Measurements from ENCODE around the gene MGAT3.

MGAT3 gene

GRCh38 chr22:39482768-39483167 is 26.0 kb downstream of the MGAT3 start:
- no peak for DNase-seq
- in situ Hi-C loops (cut with MboI; ENCODE audit: low pct_unique_long_range_greater_than_20kb, low sequenced_read_pairs), result no loop called here

DNA sequence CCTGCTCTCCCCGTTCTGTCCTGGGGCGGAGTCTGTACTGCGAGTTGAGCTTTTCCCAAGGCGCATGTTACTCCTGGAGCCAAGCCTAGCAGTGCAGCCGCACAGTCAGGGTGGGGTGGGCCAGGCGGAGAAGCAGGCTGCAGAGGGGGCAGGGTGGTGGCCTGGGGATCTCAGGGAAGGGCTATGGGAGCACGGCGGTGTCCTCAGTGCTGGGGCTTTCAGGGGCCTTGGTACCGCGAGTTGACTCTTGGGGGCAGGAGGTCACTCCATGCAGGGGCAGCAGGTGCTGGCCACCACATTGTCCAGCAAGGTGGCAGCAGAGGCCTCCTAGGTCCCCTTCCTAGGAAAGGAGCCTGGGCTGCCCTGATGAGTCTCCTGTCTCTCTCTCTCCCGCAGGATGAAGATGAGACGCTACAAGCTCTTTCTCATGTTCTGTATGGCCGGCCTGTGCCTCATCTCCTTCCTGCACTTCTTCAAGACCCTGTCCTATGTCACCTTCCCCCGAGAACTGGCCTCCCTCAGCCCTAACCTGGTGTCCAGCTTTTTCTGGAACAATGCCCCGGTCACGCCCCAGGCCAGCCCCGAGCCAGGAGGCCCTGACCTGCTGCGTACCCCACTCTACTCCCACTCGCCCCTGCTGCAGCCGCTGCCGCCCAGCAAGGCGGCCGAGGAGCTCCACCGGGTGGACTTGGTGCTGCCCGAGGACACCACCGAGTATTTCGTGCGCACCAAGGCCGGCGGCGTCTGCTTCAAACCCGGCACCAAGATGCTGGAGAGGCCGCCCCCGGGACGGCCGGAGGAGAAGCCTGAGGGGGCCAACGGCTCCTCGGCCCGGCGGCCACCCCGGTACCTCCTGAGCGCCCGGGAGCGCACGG is 30.4 kb downstream of the MGAT3 start:
- no peak for DNase-seq
- in situ Hi-C loops (cut with MboI; ENCODE audit: low pct_unique_long_range_greater_than_20kb, low sequenced_read_pairs), result no loop called here

DNA sequence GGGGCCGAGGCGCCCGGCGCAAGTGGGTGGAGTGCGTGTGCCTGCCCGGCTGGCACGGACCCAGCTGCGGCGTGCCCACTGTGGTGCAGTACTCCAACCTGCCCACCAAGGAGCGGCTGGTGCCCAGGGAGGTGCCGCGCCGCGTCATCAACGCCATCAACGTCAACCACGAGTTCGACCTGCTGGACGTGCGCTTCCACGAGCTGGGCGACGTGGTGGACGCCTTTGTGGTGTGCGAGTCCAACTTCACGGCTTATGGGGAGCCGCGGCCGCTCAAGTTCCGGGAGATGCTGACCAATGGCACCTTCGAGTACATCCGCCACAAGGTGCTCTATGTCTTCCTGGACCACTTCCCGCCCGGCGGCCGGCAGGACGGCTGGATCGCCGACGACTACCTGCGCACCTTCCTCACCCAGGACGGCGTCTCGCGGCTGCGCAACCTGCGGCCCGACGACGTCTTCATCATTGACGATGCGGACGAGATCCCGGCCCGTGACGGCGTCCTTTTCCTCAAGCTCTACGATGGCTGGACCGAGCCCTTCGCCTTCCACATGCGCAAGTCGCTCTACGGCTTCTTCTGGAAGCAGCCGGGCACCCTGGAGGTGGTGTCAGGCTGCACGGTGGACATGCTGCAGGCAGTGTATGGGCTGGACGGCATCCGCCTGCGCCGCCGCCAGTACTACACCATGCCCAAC is 31.2 kb downstream of the MGAT3 start:
- in situ Hi-C loops (cut with MboI; ENCODE audit: low pct_unique_long_range_greater_than_20kb, low sequenced_read_pairs), result no loop called here
- DNase-seq, result no peak

DNA sequence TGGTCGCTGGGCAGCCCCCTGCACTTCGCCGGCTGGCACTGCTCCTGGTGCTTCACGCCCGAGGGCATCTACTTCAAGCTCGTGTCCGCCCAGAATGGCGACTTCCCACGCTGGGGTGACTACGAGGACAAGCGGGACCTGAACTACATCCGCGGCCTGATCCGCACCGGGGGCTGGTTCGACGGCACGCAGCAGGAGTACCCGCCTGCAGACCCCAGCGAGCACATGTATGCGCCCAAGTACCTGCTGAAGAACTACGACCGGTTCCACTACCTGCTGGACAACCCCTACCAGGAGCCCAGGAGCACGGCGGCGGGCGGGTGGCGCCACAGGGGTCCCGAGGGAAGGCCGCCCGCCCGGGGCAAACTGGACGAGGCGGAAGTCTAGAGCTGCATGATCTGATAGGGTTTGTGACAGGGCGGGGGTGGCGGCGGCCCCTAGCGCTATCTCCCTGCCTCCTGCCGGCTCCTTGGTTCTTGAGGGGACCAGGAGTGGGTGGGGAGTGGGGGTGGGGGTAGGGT is 31.8 kb downstream of the MGAT3 start:
- in situ Hi-C loops (cut with MboI; ENCODE audit: low pct_unique_long_range_greater_than_20kb, low sequenced_read_pairs), result no loop called here
- no peak for DNase-seq

- DNase-seq, result no peak
- in situ Hi-C loops (cut with MboI; ENCODE audit: low pct_unique_long_range_greater_than_20kb, low sequenced_read_pairs), result no loop called here
Measured at GRCh38 chr22:39489094-39490068, 32.6 kb downstream of the MGAT3 start.

- peak; percentile 69 for DNase-seq
- in situ Hi-C loops (cut with MboI; ENCODE audit: low pct_unique_long_range_greater_than_20kb, low sequenced_read_pairs), result no loop called here
Measured at GRCh38 chr22:39490135-39490798, 33.5 kb downstream of the MGAT3 start.

GRCh38 chr22:39490966-39491680 is 34.3 kb downstream of the MGAT3 start:
- in situ Hi-C loops (cut with MboI; ENCODE audit: low pct_unique_long_range_greater_than_20kb, low sequenced_read_pairs), result no loop called here
- DNase-seq, result no peak

DNA sequence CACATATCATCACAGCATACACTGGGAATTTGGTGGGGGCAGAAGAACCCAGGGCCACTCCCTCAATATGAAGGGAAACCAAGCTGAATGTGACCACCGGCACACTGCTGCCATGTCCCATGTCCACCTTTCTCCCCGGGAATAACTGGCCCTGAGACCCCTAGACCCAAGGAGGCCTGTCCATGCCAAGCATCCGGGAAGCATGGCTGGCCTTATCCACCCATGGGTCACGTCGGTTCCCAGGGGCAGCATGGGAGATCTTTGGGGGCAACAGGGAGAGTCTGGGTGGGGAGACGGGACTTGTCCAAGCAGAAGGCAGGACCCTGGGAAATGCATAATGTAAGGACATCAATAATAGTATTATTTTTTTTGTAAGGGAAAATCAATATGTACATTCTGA is 34.9 kb downstream of the MGAT3 start:
- in situ Hi-C loops (cut with MboI; ENCODE audit: low pct_unique_long_range_greater_than_20kb, low sequenced_read_pairs), result no loop called here
- DNase-seq, result no peak

- no peak for DNase-seq
- in situ Hi-C loops (cut with MboI; ENCODE audit: low pct_unique_long_range_greater_than_20kb, low sequenced_read_pairs), result no loop called here
Measured at GRCh38 chr22:39492186-39492585, 35.4 kb downstream of the MGAT3 start.

GRCh38 chr22:39493759-39494158 is 36.9 kb downstream of the MGAT3 start:
- in situ Hi-C loops (cut with MboI; ENCODE audit: low pct_unique_long_range_greater_than_20kb, low sequenced_read_pairs), result no loop called here
- no peak for DNase-seq

DNA sequence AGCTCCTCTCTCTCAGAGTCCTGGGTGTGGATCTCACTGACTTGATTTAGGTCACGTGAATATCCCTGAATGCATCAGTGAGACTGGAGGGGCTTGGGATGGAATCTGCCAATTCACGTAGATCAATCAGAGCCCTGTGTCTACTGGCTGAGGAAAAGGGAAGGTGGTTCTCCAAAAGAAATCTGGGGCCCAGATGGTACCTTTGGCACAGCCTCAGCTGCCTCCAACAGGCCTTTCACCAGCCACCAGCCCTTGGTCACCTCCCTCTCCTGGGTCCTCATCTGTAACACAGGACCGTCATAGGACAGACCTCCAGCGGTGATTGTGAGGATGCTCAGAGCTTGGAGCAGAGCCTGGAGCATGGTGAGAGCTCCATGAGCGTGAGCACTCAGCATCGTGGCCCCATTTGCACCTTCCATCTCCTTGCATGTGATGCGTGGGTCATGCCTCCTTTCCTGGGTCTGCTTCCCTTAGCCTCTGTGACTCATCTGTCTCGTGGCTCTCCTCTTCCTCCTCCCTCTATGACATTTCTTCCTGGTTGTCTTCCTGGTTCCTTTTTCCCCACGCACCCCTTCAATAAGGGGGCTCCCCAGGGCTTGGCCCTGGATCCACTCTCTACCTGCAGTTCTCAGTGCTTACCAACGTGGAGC is 37.8 kb downstream of the MGAT3 start:
- in situ Hi-C loops (cut with MboI; ENCODE audit: low pct_unique_long_range_greater_than_20kb, low sequenced_read_pairs), result no loop called here
- no peak for DNase-seq

DNA sequence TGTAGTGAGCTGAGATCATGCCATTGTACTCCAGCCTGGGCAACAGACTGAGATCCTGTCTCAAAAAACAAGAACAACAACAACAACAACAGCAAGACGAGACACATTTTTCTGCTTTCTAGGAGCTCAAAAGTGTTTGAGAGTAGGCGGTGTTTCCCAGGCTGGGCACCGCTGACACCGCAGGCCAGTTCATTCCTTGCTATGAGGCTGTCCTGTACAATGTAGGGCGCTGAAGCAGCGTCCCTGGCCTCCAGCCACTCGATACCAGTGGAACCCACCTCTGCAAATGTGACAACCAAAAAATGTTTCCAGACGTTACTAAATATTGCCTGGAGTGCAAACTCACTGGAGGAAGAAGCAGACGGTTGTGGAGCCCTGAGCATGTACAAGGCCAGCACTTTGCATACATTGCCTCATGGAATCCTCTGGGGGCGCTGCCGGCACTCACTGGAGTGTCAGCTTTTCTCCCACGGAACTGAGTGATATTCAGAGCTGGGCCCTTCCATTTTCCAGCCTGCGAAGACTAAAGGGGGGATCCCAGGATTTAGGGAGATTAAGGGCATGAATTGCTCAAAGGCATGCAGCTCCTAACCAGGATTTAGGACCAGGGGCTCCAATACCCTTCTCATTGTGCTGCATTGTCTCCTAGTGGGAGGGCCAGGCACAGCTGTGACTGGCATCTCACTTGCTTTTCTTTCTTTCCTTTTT is 39.5 kb downstream of the MGAT3 start:
- in situ Hi-C loops (cut with MboI; ENCODE audit: low pct_unique_long_range_greater_than_20kb, low sequenced_read_pairs), result no loop called here
- peak; percentile 74 for DNase-seq

DNA sequence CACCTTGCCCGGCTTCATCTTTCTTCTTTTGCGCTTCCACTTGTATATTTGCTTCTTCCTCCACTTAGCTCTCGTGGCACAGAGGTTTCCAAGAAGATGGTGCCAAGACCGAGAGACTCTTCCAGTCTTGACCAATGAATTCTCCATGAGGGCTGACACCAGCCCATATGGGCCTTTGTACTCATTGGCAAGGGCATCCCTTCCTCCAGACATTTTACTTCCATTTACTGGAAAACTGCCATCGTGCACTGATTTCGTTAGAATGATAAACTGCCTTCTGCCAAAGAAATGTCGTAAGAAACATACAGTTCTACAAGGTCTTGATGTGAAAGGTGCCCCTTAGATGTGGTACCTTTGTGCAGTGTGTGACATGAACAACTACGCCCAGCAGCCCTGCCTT is 40.6 kb downstream of the MGAT3 start:
- DNase-seq, result no peak
- in situ Hi-C loops (cut with MboI; ENCODE audit: low pct_unique_long_range_greater_than_20kb, low sequenced_read_pairs), result no loop called here

DNA sequence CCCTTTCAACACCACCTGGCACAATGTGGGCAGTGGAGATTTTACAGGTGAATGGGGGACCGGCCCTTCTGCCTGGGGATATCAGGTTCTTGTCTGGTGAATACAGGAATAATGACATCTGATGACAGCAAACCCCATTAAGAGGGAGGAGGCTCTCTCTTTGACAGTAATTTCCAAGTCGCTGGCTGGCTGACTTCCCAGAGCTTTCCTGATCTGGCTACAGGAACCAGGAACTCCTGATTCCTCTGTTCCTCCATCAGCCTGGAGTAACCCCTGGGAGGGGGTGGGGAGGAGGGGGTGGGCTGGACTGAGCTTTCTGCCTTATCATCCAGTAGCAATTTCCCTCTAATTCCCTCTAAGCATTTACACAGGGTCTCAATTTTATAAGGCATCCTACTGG is 41.6 kb downstream of the MGAT3 start:
- no peak for DNase-seq
- in situ Hi-C loops (cut with MboI; ENCODE audit: low pct_unique_long_range_greater_than_20kb, low sequenced_read_pairs), result no loop called here

GRCh38 chr22:39498802-39499201 is 42.0 kb downstream of the MGAT3 start:
- DNase-seq, result no peak
- in situ Hi-C loops (cut with MboI; ENCODE audit: low pct_unique_long_range_greater_than_20kb, low sequenced_read_pairs), result no loop called here

DNA sequence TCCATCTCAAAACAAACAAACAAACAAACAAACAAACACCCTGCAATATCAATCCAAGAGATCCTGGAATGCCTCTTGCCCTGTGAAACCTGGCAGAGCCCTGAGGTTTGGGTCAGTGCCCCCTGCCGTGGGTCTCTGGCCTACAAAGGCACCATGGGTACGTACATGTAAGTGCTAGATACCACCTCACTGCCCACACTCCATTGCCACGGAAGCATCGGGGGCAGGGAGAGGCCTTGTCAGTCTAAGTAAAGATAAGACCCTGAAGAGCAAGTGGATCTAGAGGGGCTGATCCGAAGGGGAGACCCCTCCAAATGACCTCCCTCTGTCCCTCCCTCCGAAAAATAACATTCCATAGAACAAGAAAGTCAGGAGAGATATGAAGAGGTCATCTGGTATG is 43.3 kb downstream of the MGAT3 start:
- no peak for DNase-seq
- in situ Hi-C loops (cut with MboI; ENCODE audit: low pct_unique_long_range_greater_than_20kb, low sequenced_read_pairs), result loop anchor here (25.0 kb wide), 1 partner anchor 338 kb away; the partner anchor contains the start of gene CBX7

DNA sequence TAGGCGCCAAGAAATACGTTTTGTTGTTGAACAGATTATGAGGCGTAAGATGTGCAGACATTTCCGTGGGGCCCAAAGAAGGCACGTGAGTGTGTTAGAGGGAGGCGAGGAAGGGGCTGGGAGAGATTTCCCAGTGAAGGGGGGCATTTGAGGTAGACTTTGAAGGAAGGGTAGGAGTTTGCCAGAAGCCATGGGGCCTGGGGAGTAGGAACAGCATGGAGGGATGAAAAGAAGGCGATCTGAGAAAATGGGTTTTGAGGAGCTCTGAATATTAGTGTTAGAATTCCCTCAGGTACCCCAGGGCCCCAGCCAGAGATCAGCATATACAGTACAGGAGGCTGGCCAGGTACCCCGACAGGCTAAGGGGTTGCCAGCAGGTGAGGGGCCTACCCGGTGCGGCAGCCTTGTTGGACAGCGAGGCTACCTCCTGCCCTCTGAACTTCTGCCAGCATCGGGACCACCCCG is 44.9 kb downstream of the MGAT3 start:
- in situ Hi-C loops (cut with MboI; ENCODE audit: low pct_unique_long_range_greater_than_20kb, low sequenced_read_pairs), result loop anchor here (25.0 kb wide), 1 partner anchor 339 kb away; the partner anchor contains the start of gene CBX7
- DNase-seq, result no peak
